Measurements from ENCODE around the gene IFI16. TPM values are rescaled to one million over a fixed set of nuclear protein-coding genes. Genes with fewer than 3 reads are reported as not detected.

Gene IFI16
- total and polyA plus RNA-seq, 3 donors from 2014 or later = 34.3 to 39.8 (median 35.7) TPM

- 91 to 92% methylated on average over 4 of the region's 4 CpGs for WGBS, 2 donors
- Histone ChIP-seq H3K4me3 (no peak overlapping the region), H3K4me1 (no peaks in the 10 kb centered on the region), H3K27ac (no peak overlapping the region), H3K9me3 (no peaks in the 10 kb centered on the region), H3K36me3 (ENCODE audit: low read depth, missing control alignments) (no peaks in the 10 kb centered on the region), H3K27me3 (no peaks in the 10 kb centered on the region)
- intact Hi-C loops (cut with DNase I; ENCODE audit: low total_unique reads) = no loop called here
- DNase-seq = no peak
- TF ChIP-seq CTCF (IDR thresholded peaks at IDR 0.05) = no peak
- no peak for TF ChIP-seq POLR2A (IDR thresholded peaks at IDR 0.05)
These were observed 56.4 kb downstream of the IFI16 start for GRCh38 chr1:159066108-159066507.

DNA sequence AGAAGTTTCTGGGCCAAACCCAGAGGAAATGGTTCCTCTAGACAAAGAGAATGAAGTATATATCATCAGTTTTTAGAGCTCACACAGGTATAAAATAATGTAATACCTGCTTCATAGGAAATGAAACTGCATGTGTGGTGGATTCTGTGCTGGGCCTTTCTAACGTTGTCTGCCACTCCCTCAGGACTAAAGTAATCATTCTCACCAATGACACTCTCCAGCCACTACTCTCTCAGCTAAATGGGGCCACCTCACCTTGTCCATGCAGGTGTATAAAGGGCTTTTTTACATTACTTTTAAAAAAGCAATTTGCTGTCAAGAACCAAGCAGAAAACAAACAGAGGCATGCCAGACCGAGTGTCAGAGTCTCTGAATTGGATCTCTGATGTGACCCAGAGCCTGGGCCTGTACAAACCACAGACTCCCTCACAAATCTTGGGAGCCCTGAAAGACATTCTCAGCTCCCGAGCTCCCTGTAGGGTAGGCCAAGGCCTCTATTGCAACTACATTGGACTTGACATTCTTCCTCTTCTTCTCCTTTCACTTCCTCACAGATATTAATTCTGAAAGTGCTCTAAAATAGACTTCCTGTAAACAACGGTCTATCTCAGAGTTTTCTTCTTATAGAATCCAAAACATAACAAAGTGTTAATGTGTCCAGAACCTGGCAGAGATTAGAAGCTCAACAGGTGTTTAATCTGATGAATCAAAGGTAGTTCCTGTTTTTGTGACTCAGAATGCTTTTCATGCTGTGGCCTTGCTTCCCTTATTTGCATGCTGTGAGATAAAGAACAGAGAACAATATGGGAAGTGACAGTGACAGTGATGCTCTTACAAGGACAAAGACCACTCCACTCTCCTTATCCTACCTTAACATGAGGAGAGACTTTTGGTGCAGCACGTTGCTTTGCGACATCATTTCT is 58.3 kb downstream of the IFI16 start:
- Histone ChIP-seq H3K27ac (no peak overlapping the region), H3K4me3 (no peak overlapping the region), H3K4me1 (no peaks in the 10 kb centered on the region), H3K27me3 (no peaks in the 10 kb centered on the region), H3K36me3 (ENCODE audit: low read depth, missing control alignments) (no peaks in the 10 kb centered on the region), H3K9me3 (no peaks in the 10 kb centered on the region)
- 61 to 62% methylated on average over 6 of the region's 6 CpGs for WGBS, 2 donors
- no peak for TF ChIP-seq CTCF (IDR thresholded peaks at IDR 0.05)
- TF ChIP-seq POLR2A (IDR thresholded peaks at IDR 0.05) = no peak
- no peak for DNase-seq
- intact Hi-C loops (cut with DNase I; ENCODE audit: low total_unique reads) = no loop called here

DNA sequence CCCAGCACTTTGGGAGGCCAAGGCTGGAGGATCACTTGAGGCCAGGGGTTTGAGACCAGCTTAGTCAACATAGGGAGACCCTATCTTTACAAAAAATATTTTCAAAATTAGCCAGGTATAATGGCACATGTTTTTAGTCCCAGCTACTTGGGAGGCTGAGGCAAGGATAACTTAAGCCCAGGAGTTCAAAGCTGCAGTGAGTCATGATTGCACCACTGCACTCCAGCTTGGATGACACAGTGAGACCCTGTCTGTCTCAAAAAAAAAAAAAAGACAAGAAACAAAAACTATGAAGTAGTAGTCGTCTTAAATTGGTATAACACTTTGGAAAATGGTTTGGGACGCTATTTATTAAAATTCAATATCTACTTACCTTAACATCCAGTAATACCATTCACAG is 59.2 kb downstream of the IFI16 start:
- H3K27me3 ChIP-seq = no peaks in the 10 kb centered on the region
- intact Hi-C loops (cut with DNase I; ENCODE audit: low total_unique reads) = no loop called here
- H3K4me3 ChIP-seq = no peak overlapping the region
- TF ChIP-seq CTCF (IDR thresholded peaks at IDR 0.05) (no peak), POLR2A (IDR thresholded peaks at IDR 0.05) (no peak)
- 85 to 93% methylated on average over 2 of the region's 2 CpGs for WGBS, 2 donors
- H3K27ac ChIP-seq = no peak overlapping the region
- no peaks in the 10 kb centered on the region for H3K9me3 ChIP-seq
- no peaks in the 10 kb centered on the region for H3K4me1 ChIP-seq
- no peak for DNase-seq
- no peaks in the 10 kb centered on the region for H3K36me3 ChIP-seq (ENCODE audit: low read depth, missing control alignments)

DNA sequence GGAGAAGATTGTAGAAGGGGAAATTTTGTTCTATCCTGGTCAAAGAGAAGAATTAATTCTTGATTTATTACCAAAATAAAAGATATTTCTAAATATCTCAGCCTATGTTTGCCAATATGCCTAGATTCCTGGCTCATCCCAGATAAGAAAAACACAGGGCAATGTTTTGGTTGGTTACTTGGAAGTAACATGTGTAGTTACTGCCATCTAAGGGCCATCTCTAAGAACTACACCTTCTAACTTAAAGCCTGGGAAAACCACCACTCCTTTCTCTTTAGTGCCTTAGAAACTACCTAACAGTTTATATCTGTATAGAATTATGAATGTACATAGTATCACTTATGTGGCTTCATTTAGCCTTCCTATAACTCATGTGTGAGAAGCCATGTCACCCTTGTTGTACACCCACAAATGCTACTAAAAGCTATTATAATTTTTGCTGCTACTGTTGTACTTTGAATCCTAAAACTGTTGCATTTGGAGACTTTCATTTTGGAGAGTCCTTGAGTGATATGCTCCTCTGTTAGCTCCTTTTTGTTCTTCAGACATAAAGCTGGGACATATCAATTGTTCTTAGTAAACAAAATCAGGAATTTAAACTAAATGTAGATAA is 62.4 kb downstream of the IFI16 start:
- intact Hi-C loops (cut with DNase I; ENCODE audit: low total_unique reads) = no loop called here
- H3K9me3 ChIP-seq = no peaks in the 10 kb centered on the region
- H3K4me3 ChIP-seq = no peak overlapping the region
- TF ChIP-seq POLR2A (IDR thresholded peaks at IDR 0.05) (no peak), CTCF (IDR thresholded peaks at IDR 0.05) (peak; percentile 46 to 58 (median 57))
- H3K27ac ChIP-seq = no peak overlapping the region
- no peaks in the 10 kb centered on the region for H3K4me1 ChIP-seq
- DNase-seq = no peak
- H3K36me3 ChIP-seq (ENCODE audit: low read depth, missing control alignments) = no peaks in the 10 kb centered on the region
- H3K27me3 ChIP-seq = no peaks in the 10 kb centered on the region

Measured in testis (tissue), 3 donors.